Glomerular endothelial cell (primary cell): Measurements from ENCODE around the gene SHROOM4. TPM values are rescaled to one million over a fixed set of nuclear protein-coding genes. Genes with fewer than 3 reads are reported as not detected.

Experiments
- DNase-seq: peaks from one replicate; pipeline ENCODE4 v3.0.0-alpha.2; 2011; ENCODE audit warnings: low read depth, low spot score; ENCODE audit errors: extremely low read depth
- total RNA-seq: library from RNA; depleted of rRNA; stranded (reverse); fragments of >200 nt; gene quantifications from 2 replicates; pipeline ENCODE4 v1.2.3, GENCODE V29; 2015

SHROOM4 gene
- total RNA-seq: 39.6 and 48.9 TPM in 2 replicates

GRCh38 chrX:50813843-50814661, at the start of gene SHROOM4:
SHROOM4 (minus strand) TSS chrX:50814194; CDS start chrX:50814018, 176 bp downstream.
- no peak for DNase-seq

DNA sequence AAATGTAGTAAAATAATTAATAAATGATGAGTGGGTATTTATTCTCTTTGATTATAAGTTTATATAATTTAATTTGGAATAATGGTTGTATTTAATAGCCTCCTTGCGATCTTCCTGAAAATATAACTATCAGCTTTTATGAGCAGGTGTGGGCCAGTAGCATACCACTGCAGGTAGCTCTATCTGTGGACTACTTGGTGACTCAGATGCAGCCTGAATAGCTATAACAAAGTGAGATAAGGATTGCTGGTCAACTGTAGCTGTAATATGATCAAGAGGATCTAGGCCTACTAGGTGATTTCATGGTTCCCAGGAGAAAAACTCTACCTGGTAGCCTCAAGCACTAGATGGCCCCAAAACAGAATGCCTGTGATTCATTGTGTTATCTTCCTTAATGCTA, 49.5 kb upstream of the SHROOM4 start:
- no peak for DNase-seq

DNA sequence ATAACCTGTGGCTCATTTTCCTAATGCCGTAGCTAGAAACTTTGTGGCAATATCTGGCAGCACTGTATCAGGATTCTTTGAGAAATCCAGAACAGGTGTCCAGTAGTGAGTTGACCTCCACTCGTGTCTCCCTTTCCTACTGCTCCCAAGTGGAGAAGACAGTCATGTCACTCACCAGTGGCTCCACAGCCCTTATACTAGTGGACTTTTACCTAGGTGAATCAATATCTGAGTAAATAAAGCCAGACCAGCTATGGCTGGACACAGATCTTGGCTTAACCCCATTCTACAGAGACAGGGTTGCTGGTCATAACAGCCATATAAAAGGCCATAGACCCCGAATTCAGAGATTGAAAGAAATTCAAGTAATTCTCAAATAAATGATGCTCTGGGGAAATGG, 46.5 kb upstream of the SHROOM4 start:
- DNase-seq: no peak

GRCh38 chrX:50858548-50858947, 44.6 kb upstream of the SHROOM4 start:
- DNase-seq: no peak

GRCh38 chrX:50853399-50853798, 39.4 kb upstream of the SHROOM4 start:
- no peak for DNase-seq

DNA sequence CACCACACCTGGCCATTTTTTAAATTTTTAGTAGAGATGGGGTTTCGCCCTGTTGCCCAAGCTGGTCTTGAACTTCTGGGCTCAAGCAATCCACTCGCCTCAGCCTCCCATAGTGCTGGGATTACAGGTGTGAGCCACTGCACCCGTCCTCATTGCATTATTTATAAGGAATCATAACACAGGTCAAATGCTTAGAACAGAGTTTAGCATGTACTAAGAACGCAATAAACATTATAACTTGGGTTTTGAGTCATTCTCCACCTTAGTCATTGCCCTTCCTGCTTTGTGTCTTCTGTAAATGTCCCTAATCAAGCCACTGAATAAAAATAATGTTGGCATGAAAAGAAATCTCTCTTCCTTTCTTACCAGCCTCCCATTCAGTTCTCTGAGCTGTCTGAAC, 38.5 kb upstream of the SHROOM4 start:
- no peak for DNase-seq

DNA sequence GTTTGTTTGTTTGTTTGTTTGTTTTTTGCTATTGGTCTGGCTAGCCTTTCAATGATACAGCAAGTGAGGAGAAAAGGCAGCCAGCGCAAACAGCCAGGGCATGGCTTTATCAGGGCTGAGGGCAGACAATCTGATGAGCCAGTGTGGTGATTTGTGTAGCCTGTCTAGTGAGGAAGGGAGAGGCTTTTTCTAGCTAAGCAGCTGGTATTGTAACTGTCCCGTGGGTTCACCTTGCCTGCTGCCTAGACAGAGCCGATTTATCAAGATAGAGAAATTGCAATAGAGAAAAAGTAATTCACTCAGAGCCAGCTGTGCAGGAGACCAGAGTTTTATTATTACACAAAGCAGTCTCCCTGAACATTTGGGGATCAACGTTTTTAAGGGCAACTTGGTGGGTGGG, 28.2 kb upstream of the SHROOM4 start:
- DNase-seq: no peak

- no peak for DNase-seq
Measured at GRCh38 chrX:50839730-50840129, 25.7 kb upstream of the SHROOM4 start.

DNA sequence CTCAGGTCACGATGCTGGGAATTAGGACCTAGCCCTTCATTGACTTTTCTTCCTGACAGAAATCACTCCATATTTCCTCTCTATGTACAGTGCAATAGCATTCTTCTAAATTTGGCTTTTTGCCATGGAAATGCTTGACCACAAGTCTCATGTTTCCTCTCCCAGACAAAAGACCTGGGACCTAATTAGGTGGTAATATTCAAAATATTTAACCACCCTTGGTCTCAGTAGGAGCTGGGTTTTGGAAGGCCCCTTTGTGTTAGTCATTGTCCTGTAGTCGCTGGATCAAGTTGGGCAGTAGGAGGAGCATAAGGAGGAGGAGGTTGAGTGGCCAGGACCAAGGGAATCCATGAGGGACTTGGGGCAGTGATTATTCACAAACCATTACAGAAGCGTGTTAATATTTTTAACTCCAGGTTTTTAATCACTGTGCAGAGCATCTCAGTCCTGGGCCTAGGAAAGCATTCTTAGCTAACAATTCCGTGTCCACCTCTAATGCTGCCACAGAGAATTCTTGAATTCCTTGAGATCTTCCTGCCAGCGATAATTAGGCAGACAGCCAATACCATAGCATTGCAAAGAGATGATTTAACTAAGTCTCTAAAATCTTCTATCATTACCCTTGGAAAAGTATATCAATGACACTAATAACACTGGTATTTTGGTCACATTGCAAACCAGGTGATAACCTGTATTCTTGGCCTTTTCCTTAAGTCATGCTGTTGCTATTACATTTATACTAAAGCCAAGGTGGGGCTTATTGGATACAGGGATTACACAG, 25.0 kb upstream of the SHROOM4 start:
- DNase-seq: peak; percentile 72

GRCh38 chrX:50827996-50828395, 14.0 kb upstream of the SHROOM4 start:
- no peak for DNase-seq

DNA sequence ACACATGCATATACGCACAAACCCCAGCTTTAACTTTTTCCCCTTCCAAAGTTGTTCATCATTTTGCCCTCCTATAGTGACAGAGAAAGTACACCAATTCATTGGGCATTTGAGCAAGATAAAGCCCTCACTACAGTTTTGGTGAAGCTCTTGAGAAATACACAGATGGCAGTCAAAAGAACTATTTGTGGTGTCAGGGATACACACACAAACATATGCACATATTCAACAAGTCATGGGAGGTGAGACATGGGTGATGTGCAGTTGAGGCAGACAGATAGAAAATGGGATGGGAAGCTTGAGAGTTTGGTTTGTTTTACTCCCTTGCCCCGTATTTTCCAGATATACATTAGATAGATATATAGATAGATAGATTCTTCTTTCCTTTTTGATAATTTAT, 11.8 kb upstream of the SHROOM4 start:
- no peak for DNase-seq

DNA sequence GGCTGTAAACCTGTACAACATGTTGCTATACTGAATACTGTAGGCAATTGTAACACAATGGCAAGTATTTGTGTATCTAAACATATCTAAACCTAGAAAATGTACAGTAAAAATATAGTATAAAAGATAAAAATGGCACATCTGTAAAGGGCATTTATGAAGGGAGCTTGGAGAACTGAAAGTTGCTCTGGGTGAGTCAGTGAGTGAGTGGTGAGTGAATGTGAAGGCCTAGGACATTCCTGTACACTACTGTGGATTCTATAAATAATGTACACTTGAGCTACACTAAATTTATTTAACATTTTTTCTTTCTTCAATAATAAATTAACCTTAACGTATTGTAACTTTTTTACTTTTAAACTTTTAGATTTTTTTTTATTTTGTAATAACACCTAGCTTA, 5.0 kb upstream of the SHROOM4 start:
- no peak for DNase-seq

- no peak for DNase-seq
Measured at GRCh38 chrX:50815120-50815519, 1.1 kb upstream of the SHROOM4 start.

GRCh38 chrX:50814701-50815100, 707 bp upstream of the SHROOM4 start:
- no peak for DNase-seq

DNA sequence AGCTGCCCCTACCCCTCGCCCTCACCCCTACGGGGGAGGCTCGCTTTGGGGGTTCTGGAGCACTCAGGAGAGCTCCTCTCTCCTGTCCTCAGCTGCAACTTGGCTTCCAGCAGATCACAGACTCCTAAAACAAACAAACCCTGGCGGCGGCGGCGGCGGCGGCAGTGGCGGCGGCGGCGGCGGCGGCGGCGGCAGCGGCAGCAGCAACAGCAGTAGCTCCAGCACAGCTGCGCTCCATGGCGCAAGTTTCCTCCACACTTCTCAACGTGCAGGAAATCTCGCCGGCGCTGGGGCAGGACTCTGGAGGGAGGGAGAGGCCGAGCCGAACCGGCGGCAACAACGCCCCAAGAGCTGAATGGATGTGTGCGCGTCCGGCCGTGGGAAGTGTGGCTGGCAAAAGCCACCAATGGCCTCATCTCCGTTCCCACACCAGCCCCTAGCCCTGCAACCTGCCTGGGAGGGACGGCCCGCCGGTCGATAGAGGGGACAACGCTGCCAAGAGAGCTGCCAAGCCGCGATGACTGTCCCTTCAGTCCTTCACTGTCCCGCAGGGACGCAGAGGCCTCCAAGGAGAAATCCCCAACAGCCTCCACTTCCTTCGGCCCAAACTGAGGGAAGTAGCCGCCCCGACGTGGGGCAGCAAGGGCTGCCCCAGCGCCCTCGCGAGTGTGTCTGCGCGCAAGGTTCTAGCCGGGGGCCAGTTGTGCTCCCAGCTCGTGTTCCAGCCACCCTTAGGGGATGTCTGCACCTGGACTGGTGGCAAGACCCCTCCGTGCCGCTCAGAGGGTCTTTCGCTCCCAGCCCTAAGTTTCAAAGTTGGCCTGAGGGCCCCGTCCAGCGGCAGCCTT, 775 bp downstream of the SHROOM4 start:
- DNase-seq: no peak

- no peak for DNase-seq
Measured at GRCh38 chrX:50805276-50805675, 8.7 kb downstream of the SHROOM4 start.

GRCh38 chrX:50801135-50801534, 12.9 kb downstream of the SHROOM4 start:
- DNase-seq: no peak

DNA sequence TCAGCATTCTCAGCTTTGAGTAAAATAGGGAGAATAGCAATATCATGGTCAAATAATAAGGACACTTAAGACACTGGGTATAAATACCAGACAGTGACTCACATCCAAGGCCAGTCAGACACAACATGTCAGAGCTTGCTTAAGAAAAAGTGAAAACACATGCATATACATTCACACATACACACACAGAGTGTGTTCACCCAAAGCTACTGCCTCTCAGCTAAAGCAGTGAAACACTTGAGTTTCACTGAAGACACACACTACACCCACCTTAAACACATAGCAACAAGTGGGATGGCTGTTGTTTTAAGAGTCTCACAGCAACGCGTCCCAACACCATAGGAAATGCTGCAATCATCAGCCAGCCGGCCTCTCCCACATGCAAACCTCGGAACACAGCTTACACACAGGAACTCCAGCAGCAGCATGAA, 14.4 kb downstream of the SHROOM4 start:
- DNase-seq: no peak

- DNase-seq: no peak
Measured at GRCh38 chrX:50798783-50799182, 15.2 kb downstream of the SHROOM4 start.

DNA sequence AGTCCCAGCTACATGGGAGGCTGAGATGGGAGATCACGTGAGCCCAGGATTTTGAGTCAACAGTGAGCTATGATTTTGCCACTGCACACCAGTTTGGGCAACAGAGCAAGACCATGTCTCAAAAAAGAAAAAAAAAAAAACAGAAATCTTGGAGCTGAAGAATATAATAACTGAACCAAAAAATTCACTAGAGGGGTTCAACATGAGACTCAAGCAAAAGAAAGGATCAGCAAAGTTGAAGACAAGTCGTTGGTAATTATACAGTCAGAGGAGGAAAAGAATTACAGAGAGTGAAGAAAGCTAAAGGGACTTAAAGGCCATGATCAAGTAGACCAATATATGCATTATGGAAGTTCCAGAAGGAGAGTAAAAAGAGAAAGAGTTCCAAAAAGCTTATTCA, 26.9 kb downstream of the SHROOM4 start:
- DNase-seq: no peak

GRCh38 chrX:50780144-50780543, 33.9 kb downstream of the SHROOM4 start:
- no peak for DNase-seq
